GM12878 (cell line): ENCODE results near the gene GLT1D1. TPM values are rescaled to one million over a fixed set of nuclear protein-coding genes. Genes with fewer than 3 reads are reported as not detected.

Source experiments
- ATAC-seq: fragments of 200-7000 bp; cut with Tn5 transposase; 3 replicates; pipeline ENCODE4 v1.9.1; 2020; ENCODE audit warnings: mild to moderate bottlenecking, moderate library complexity
- BruUV-seq: library from RNA; stranded (reverse); fragments of 400-500 nt; replicated peaks from 2 replicates; lab custom pipeline; 2021; lab: Mats Ljungman, UMichigan
- CTCF ChIA-PET: fragments of 300-600 bp; sonication (Branson Sonifier 250); formaldehyde crosslinking; extraction: SDS; loops from one replicate; lab custom pipeline; 2021; ENCODE audit warnings: inconsistent platforms; lab: Yijun Ruan, JAX
- POLR2A ChIA-PET: fragments of 350-600 bp; formaldehyde crosslinking; extraction: SDS; loops from one replicate; lab custom pipeline; 2021; ENCODE audit warnings: inconsistent platforms; lab: Charles Lee
- RAD21 ChIA-PET: fragments of 300-600 bp; sonication (Branson Sonifier 250); formaldehyde crosslinking; loops from one replicate; lab custom pipeline; 2023; ENCODE audit warnings: antibody characterized with exemption; ENCODE audit not compliant: unreplicated experiment; lab: Charles Lee
- SMC1A ChIA-PET: fragments of 300-600 bp; sonication (Branson Sonifier 250); formaldehyde crosslinking; loops from one replicate; lab custom pipeline; 2023; ENCODE audit not compliant: unreplicated experiment, uncharacterized antibody; lab: Charles Lee
- DNase-seq: peaks from one replicate; pipeline ENCODE4 v3.0.0-alpha.2; 2011; ENCODE audit warnings: low read depth, low spot score
- FAIRE-seq: peaks from 3 replicates; lab custom pipeline; 2011; peaks lifted over from hg19 to GRCh38; lab: Jason Lieb, UNC
- H2AFZ ChIP-seq: 2 replicates; pipeline ENCODE4 v1.6.0; 2011; ENCODE audit warnings: low read depth, low read length, control low read depth; ENCODE audit not compliant: control insufficient read depth
- H3K27ac ChIP-seq: 2 replicates; pipeline ENCODE4 v1.5.1; 2011; ENCODE audit warnings: control low read depth; ENCODE audit not compliant: control insufficient read depth, insufficient read depth
- H3K27me3 ChIP-seq, 2 experiments: replicated peaks in 1 of 2; 2 replicates each; pipeline versions ENCODE4 v1.6.0 to v1.6.1; 2011; ENCODE audit warnings: low read length in 1 of 2; ENCODE audit not compliant: control insufficient read depth in 2 of 2, insufficient read depth in 2 of 2
- H3K36me3 ChIP-seq, 2 experiments: 2 replicates each; pipeline ENCODE4 v1.5.1; 2011; ENCODE audit warnings: low read length in 1 of 2; ENCODE audit not compliant: control insufficient read depth in 2 of 2, insufficient read depth in 2 of 2
- H3K4me1 ChIP-seq: 2 replicates; pipeline ENCODE4 v1.6.1; 2011; ENCODE audit warnings: mild to moderate bottlenecking, low read length, moderate library complexity, mixed read lengths; ENCODE audit not compliant: control insufficient read depth, insufficient read depth
- H3K4me2 ChIP-seq: 2 replicates; pipeline ENCODE4 v1.6.0; 2011; ENCODE audit warnings: control low read depth; ENCODE audit not compliant: control insufficient read depth, insufficient read depth
- H3K4me3 ChIP-seq: fragments of 200-600 bp; sonication (generic); 2 replicates; pipeline ENCODE4 v1.5.1; 2016
- H3K79me2 ChIP-seq: 2 replicates; pipeline ENCODE4 v1.6.0; 2011; ENCODE audit warnings: low read length; ENCODE audit not compliant: control insufficient read depth, insufficient read depth
- H3K9ac ChIP-seq: 2 replicates; pipeline ENCODE4 v1.8.0; 2011; ENCODE audit warnings: low read length, control low read depth, mixed read lengths; ENCODE audit not compliant: control insufficient read depth, insufficient read depth
- H3K9me3 ChIP-seq: replicated peaks from 3 replicates; pipeline ENCODE4 v1.5.1; 2011; ENCODE audit warnings: mild to moderate bottlenecking, low read length; ENCODE audit not compliant: control insufficient read depth, insufficient read depth
- H4K20me1 ChIP-seq: 2 replicates; pipeline ENCODE4 v1.6.0; 2011; ENCODE audit not compliant: control insufficient read depth, insufficient read depth
- ASH2L ChIP-seq: fragments of 300-600, 200-600 bp; sonication (generic); IDR thresholded peaks from 2 replicates; pipeline ENCODE4 v1.6.1; 2017; ENCODE audit warnings: low read depth, mild to moderate bottlenecking, borderline replicate concordance
- CBFB ChIP-seq: IDR thresholded peaks from 2 replicates; pipeline ENCODE4 v1.6.1; 2016; ENCODE audit warnings: antibody characterized with exemption, low read depth
- CTCF ChIP-seq, 3 experiments: IDR thresholded peaks in 2 of 3; conservative IDR thresholded peaks in 1 of 3; 2 replicates each; pipeline ENCODE4 v1.5.1; 2011; ENCODE audit warnings: low read depth in 3 of 3, low read length in 3 of 3, mild to moderate bottlenecking in 3 of 3, control low read depth in 2 of 3, moderate library complexity in 2 of 3, inconsistent platforms in 1 of 3, mixed read lengths in 1 of 3; ENCODE audit not compliant: control insufficient read depth in 2 of 3, insufficient read depth in 1 of 3; ENCODE audit errors: extremely low read depth in 1 of 3
- GABPA ChIP-seq: IDR thresholded peaks from 2 replicates; pipeline ENCODE4 v1.6.1; 2014; ENCODE audit warnings: antibody characterized with exemption, low read depth, mild to moderate bottlenecking, inconsistent platforms
- IKZF2 ChIP-seq, 2 experiments: fragments of 450-650 bp; IDR thresholded peaks; 2 replicates each; pipeline ENCODE4 v1.6.1; 2017; ENCODE audit warnings: mild to moderate bottlenecking in 2 of 2, moderate library complexity in 2 of 2
- MYB ChIP-seq: fragments of 150-350 bp; IDR thresholded peaks from 2 replicates; pipeline ENCODE4 v1.6.1; 2014; ENCODE audit warnings: mild to moderate bottlenecking, low read depth, low read length, borderline replicate concordance
- NBN ChIP-seq: fragments of 450-650 bp; IDR thresholded peaks from 2 replicates; pipeline ENCODE4 v1.6.1; 2016
- POLR2AphosphoS5 ChIP-seq: IDR thresholded peaks from 2 replicates; pipeline ENCODE4 v1.6.1; 2011; ENCODE audit warnings: mild to moderate bottlenecking, low read length, inconsistent platforms
- YY1 ChIP-seq: IDR thresholded peaks from 2 replicates; pipeline ENCODE4 v1.6.1; 2011; ENCODE audit warnings: low read depth, mild to moderate bottlenecking, low read length
- ZNF24 ChIP-seq: fragments of 450-650 bp; IDR thresholded peaks from 2 replicates; pipeline ENCODE4 v1.6.1; 2017; ENCODE audit warnings: antibody characterized with exemption, mild to moderate bottlenecking
- ZNF274 ChIP-seq: IDR thresholded peaks from one replicate; pipeline ENCODE4 v1.8.0; 2011; ENCODE audit not compliant: insufficient read length, insufficient read depth
- WGBS: methylation state at CpG from one replicate; pipeline ENCODE4 v1.1.6; 2016; ENCODE audit warnings: low lambda C conversion rate; ENCODE audit not compliant: insufficient replicate concordance, insufficient coverage; ENCODE audit errors: missing lambda C conversion rate; 5-methylcytosine and 5-hydroxymethylcytosine counted together
- in situ Hi-C: fragments of 300-500 bp; cut with MboI; formaldehyde crosslinking; loops from 9 replicates; pipeline ENCODE4 v1.14.3; 2018; ENCODE audit warnings: mixed read lengths
- intact Hi-C: fragments of 100-400 bp; cut with micrococcal nuclease; formaldehyde crosslinking; loops from one replicate; pipeline ENCODE4 v1.14.2; 2022; ENCODE audit not compliant: unreplicated experiment
- polyA plus RNA-seq, 11 experiments: library from polyadenylated mRNA; depleted of rRNA in 4 of 11; unstranded in 6 of 11; stranded (reverse) in 5 of 11; fragments of >200 nt; fragmentation: Nextera tagmentation in 4 of 11; fragmentation: Illumina TruSeq in 1 of 11; extraction: Ambion mirVana in 4 of 11; extraction: Trizol in 1 of 11; gene quantifications; 1 replicate in 1 of 11; 2 replicates in 10 of 11; pipeline versions ENCODE4 v1.2.1 to v1.2.3, GENCODE V29; 2011 to 2016; ENCODE audit warnings: inconsistent platforms in 2 of 11, missing spikeins in 2 of 11, low read depth in 1 of 11
- total RNA-seq, 4 experiments: library from RNA; depleted of rRNA in 3 of 4; stranded (reverse); fragments of >200 nt in 3 of 4; fragmentation: Illumina TruSeq in 1 of 4; extraction: Trizol in 1 of 4; gene quantifications; 2 replicates each; pipeline versions ENCODE4 v1.2.1 to v1.2.3, GENCODE V29; 2013 to 2021
- TF ChIP-seq, protein P1 (sequence below): IDR thresholded peaks from 2 replicates; pipeline ENCODE4 v1.6.1; 2011; ENCODE audit warnings: low read depth, low read length, improper control_type of control experiment, borderline replicate concordance

GLT1D1 gene
- total and polyA plus RNA-seq, 10 of the 15 experiments (the other 5 are each of a cell fraction or from before 2014, with no cell fraction given), result 0.42 to 62.8 (median 3.0) TPM

GRCh38 chr12:128843538-128843937 is 9.7 kb upstream of the GLT1D1 start:
- ChIA-PET RAD21 (interaction anchor here (1.0 to 2.2 kb wide), 2 partner anchors 14 to 126 kb away, joined by 4 to 5 read pairs; no protein-coding TSS in a partner anchor), CTCF (interaction anchor here (1.6 kb wide), 1 partner anchor 13 kb away, joined by 8 read pairs; no protein-coding TSS in a partner anchor)

More at GRCh38 chr12:128843538-128843937, 9.7 kb upstream of the GLT1D1 start:
- Histone ChIP-seq H3K27me3 (no peaks in the 10 kb centered on the region), H3K4me3 (no peak overlapping the region), H4K20me1 (no peaks in the 10 kb centered on the region), H3K27ac (no peak overlapping the region), H3K9me3 (peaks cover 2% of the 10 kb centered on the region; the same call in 1 of the 3 replicates), H3K4me2 (no peak overlapping the region), H3K36me3 (no peaks in the 10 kb centered on the region), H2AFZ (no peak overlapping the region), H3K9ac (no peak overlapping the region), H3K79me2 (no peaks in the 10 kb centered on the region), H3K4me1 (peaks cover 32% of the 10 kb centered on the region)
- intact Hi-C loops (no loop called here), in situ Hi-C loops (no loop called here)
- ATAC-seq, result peak; percentile 22
- DNase-seq, result no peak
- BruUV-seq, result no TSS peak
- TF ChIP-seq POLR2AphosphoS5 (no peak), CBFB (no peak), YY1 (no peak), IKZF2 (IDR thresholded peaks at IDR 0.05) (no peak), ZNF24 (no peak), MYB (no peak), GABPA (no peak), NBN (no peak), CTCF (IDR thresholded peaks at IDR 0.05 in 2 of 3, conservative IDR thresholded peaks at IDR 0.05 in 1 of 3; ENCODE audit: control insufficient read depth in 2 of 3, extremely low read depth in 1 of 3, insufficient read depth in 1 of 3, low read depth in 3 of 3, low read length in 3 of 3) (no peak), ZNF274 (no peak), ASH2L (no peak)
- TF ChIP-seq, protein P1, sequence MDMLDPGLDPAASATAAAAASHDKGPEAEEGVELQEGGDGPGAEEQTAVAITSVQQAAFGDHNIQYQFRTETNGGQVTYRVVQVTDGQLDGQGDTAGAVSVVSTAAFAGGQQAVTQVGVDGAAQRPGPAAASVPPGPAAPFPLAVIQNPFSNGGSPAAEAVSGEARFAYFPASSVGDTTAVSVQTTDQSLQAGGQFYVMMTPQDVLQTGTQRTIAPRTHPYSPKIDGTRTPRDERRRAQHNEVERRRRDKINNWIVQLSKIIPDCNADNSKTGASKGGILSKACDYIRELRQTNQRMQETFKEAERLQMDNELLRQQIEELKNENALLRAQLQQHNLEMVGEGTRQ, result no peak
- WGBS, result 75% methylated on average over 4 of the region's 4 CpGs
- SMC1A ChIA-PET, result interaction anchor here (1.0 to 1.7 kb wide), 5 partner anchors 9 to 109 kb away, joined by 3 to 5 read pairs (median 3); no protein-coding TSS in a partner anchor
- POLR2A ChIA-PET, result interaction anchor here (0.6 to 0.8 kb wide), 4 partner anchors 10 to 107 kb away, joined by 3 to 11 read pairs (median 4); partner anchors contain the start of gene SLC15A4
- FAIRE-seq, result no peak
